GM18508 (cell line): ENCODE results near the gene PNPLA7.
"Not testable (repeated sequence)": the region's sequence is repeated elsewhere in the genome, so short reads cannot be mapped to it uniquely, and the experiment has no call there.

ENCODE experiments used
- ATAC-seq: cut with Tn5 transposase; IDR thresholded peaks from one replicate; pipeline ENCODE4 v1.9.1; 2021; ENCODE audit warnings: moderate number of reproducible peaks; ENCODE audit not compliant: insufficient read depth, unreplicated experiment

Gene PNPLA7

DNA sequence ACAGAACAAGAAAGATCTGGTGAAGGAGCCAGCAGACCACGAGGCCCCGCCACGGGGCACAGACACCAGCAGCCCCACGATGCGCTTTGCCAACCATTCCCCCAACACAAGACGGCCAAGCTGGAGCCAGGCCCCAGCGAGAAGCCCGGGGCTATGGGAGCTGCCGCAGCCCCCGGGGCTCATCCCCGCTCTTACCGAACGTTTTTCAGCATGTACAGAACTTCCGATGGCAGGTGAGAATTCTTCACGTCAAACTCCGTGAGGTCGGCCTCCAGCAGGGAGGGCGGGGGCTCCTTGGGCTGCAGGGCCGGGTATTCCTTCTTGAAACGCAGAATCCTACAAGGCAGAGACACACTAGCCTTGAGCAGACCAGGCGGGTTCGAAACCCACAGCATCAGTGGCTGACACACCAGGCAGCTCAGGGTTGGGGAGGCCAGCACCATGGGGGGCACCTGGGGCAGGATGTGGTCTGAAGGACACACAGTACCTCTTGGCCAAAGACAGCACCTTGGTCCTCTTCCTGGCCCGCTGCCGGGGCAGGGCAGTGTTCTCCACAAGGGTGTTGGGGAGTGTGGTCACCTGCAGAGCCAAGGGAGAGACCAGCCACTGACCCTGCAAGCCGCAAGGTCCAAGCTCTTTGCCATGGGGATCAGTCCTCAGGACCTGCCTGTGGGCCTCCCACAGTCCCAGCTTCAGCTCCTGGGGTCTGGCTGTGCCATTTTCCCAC is 6.8 kb downstream of the PNPLA7 start:
- ATAC-seq: no peak

DNA sequence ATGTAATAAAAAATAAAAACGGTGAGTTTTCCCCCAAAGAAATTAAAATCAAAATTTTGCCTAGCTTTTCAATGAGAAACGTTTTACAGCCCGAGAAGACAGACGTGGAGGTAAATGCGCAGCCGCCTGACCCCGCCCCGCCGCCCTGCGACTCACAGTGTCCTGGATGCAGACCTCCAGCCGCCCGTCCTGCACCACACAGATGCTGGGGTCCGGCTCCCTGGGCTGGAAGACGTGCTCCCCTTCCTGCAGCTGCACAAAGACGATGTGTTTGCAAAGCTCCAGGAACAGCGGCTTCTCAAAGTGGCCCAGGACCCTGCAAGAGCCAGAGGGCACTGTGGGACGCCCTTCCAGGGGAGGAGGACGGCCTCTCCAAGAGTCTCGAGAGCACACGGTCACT is 7.7 kb downstream of the PNPLA7 start:
- no peak for ATAC-seq

DNA sequence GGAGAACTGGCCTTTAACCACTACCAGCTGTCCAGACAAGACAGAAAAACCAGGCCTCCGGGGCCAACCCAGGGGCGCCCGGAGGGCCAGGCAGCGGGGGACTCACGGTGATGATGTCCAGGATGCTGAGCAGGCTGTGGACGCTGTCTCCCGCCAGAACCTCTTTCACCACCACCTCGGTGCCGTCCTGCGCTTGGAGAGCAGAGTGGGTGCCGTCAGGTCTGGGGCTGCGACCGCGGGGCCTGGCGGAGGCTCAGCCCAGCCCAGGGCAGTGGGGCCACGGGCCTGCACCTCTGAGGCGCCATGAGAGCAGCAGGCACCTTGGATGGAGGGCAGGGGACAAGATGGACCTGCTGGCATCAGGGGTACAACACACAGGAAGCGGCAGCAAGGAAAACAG is 9.7 kb downstream of the PNPLA7 start:
- ATAC-seq: no peak

DNA sequence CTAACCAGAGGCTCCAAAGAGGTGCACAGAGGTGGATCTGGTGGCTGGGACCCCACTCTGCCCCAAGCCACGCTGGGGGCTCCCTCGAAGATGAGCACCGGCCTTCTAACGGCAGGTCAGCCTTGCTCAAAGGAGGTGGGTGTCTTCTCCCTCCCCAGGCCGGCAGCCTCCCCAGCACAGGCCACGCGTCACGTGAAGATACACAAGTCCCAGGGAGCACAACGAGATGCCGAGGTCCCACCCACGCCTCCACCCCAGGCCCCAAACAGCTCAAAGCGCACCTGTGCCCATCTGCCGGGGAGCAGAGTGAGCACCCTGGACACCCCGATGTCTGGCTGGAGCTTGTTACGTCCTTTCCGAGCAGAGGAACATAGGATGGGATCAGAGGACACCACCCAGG is 12.1 kb downstream of the PNPLA7 start:
- no peak for ATAC-seq

DNA sequence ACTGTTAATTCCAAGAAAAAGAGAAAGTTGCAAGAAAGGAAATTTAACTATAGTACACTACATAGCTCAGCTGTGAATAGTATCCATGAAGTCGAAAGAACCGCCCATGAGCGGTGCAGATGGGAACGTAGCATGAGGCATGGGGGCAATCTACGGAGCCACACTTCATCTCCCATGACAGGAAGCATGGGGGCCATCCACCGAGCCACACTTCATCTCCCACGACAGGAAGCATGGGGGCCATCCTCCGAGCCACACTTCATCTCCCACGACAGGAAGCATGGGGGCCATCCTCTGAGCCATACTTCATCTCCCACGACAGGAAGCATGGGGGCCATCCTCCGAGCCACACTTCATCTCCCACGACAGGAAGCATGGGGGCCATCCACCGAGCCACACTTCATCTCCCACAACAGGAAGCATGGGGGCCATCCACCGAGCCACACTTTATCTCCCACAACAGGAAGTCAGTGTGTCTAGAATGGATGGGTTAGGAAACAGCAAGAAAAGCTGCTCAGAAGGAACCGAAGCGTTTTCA is 13.5 kb downstream of the PNPLA7 start:
- ATAC-seq: not testable (repeated sequence)

DNA sequence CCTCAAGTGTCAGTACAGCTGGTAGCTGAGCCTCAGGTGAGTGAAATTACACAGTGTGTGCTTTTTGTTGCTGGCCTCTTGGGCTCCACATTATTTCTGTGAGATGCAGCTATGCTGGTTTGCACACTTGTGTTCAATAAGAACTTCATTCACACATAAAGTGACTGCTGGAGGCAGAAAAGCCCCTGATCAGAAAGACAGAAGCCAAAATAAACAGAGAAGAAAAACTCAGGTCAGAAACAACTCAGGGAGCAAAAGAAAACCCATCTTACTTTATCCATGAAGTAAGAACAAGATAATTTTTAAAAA is 15.1 kb downstream of the PNPLA7 start:
- ATAC-seq: no peak

DNA sequence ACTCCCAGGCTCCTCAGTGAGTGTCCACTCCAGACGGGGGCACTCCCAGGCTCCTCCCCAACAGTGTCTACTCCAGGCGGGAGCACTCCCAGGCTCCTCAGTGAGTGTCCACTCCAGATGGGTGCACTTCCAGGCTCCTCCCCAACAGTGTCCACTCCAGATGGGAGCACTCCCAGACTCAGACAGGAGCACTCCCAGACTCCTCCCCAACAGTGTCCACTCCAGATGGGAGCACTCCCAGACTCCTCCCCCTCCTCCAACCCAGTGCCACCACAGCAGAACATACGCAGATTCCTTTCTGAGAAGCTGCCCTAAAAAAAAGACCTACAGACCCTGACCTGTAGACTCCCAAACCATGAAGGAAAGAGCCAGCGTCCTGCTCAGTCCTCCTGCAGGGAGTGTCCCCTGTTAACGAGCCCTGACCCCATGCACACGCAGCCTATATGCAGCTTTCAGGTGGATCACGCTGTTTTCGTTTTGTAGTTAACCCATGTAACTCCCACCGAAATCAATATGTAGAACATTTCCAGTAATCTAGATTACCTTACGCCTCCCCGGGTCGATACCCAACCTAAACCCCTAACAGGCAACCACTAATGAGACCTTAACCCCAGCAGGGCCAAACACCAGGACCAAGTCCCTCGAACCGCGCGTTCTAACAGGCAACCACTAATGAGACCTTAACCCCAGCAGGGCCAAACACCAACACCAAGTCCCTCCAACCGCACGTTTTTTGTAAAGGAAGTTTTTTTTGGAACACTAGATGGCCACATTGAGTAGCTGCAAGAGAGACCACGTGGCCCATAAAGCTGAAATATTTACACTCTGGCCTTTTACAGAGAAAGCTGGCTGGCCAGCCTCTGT is 15.7 kb downstream of the PNPLA7 start:
- ATAC-seq: no peak

DNA sequence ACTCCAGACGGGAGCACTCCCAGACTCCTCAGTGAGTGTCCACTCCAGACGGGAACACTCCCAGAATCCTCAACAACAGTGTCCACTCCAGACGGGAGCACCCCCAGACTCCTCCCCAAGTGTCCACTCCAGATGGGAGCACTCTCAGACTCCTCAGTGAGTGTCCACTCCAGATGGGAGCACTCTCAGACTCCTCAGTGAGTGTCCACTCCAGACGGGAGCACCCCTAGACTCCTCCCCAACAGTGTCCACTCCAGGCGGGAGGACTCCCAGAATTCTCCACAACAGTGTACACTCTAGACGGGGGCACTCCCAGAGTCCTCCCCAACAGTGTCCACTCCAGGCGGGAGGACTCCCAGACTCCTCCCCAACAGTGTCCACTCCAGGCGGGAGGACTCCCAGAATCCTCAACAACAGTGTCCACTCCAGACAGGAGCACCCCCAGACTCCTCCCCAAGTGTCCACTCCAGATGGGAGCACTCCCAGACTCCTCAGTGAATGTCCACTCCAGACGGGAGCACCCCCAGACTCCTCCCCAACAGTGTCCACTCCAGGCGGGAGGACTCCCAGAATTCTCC is 17.2 kb downstream of the PNPLA7 start:
- not testable (repeated sequence) for ATAC-seq

DNA sequence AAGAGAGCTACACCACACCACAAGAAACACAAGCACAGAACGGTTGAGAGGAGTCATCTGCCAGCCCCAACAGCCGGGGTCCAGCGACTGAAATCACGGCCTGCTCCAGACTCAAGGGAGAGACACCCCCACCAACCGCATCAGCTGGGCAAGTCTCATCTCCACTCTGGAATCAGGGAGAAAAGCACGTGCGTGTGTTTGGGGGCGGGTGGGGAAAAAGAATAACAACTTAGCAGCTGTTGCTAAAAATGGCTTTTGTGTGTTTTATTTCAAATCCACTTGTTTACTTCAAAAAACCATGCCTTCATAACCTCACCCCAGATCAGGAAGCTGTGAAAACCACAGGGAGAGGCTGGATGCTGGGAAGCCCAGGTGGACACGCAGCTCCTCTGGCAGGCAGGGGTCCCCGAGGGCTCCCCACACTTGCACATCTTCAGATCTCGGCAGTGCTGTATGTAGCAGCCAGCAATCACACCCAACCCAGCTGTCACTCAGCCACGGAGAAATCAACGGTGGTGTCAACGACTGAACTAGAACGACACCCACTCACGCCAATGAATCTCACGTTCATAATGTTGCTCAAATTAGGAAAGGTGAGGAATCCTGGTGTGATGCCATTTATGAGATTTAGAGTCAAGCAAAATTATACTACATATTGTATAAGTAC is 19.0 kb downstream of the PNPLA7 start:
- ATAC-seq: no peak

DNA sequence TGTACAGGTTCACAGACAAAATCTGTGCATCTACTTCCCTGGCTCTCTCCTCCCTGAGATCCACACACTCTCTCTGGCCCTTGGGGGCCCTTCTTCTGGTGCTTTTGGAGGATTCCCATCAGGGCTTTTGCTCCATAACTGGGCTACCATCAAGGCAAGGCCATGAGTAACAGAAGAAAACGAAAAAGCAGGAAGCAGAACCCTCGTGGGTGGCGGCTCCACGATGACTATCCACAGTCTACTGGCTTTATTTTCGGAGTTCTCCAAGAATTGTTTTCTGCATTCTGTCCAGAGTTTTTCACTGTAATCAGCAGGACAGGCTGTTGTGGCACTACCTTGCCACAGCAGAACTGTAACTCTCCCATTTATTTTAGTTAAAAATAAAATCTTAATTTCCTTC is 19.9 kb downstream of the PNPLA7 start:
- ATAC-seq: no peak

DNA sequence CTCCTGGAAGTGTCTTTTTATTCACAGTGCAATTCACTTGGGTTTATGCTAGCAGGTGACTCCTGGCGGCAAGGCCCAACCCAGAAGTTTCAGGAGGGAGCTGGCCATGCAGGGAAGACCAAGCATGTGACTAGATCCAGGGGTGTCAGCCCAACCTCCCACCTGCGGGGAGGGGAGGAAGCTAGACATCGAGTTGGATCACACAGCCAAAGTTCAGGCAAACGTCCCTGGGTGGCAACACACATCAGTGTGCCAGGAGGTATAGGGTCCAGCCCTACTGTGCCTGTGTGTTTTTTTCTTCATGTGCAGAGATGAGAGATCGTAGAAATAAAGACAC is 25.3 kb downstream of the PNPLA7 start:
- no peak for ATAC-seq

DNA sequence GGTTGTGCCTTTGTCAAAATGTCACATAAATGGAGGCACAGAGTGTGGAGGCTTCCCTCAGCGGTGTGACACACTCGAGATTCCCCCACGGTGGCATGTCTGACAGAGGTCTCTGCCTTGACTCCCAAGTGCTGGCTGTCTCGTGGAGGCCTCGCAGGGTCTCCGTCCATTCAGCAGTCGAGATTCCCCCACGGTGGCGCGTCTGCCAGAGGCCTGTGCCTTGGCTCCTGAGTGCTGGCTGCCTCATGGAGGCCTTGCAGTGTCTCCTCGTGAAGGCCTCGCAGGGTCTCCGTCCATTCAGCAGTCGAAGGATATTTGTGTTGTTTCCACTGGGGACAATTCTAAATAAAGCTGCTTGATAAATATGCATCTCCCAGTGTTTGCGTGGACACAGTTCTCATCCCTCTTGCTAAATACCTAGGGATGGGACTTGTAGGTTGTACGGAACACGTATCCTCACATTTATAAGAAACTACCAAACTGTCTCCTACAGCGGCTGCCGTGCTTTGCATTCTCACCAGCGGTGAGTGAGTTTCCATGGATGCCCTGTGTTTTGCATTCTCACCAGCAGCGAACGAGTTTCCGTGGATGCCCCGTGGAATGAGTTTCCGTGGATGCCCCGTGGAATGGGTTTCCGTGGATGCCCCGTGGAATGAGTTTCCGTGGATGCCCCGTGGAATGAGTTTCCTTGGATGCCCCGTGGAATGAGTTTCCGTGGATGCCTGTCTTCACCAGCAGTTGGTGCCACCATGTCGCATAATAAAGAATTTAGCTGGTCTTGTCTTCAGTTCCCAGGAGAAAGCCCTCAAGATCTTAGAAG is 25.8 kb downstream of the PNPLA7 start:
- no peak for ATAC-seq

DNA sequence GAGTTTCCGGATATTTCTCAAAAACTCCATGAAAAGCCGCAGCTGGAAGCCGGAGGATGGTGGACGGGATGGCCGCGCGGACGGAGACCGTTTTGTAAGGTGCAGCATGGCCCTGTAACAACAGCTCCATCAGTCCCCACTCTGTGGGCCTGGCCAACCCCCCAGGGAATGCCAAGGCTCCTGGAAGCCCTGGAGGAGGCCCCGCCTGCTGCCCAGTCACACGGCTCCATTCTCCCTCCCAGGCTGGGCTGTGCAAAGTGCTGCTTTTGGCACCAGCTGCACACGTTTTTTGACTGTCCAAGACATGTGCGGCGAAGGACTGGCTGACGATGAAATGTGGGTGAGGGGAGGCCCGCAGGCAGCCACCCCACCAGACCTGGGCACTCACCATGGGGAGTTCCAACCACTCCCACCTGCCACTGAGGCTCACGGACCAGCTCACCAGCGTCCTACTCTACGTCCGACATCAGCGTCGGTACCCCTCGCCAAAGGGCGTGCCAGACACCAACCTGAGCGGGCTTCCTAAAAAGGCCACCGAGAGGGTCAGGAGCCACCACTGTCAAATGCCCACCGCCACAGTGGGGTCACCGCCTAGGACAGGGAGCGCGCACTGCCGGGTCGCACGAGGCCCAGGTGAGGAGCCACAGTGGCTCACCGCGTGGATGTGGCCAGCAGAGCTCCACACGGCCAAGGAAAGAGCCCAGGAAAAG is 27.3 kb downstream of the PNPLA7 start:
- ATAC-seq: no peak

DNA sequence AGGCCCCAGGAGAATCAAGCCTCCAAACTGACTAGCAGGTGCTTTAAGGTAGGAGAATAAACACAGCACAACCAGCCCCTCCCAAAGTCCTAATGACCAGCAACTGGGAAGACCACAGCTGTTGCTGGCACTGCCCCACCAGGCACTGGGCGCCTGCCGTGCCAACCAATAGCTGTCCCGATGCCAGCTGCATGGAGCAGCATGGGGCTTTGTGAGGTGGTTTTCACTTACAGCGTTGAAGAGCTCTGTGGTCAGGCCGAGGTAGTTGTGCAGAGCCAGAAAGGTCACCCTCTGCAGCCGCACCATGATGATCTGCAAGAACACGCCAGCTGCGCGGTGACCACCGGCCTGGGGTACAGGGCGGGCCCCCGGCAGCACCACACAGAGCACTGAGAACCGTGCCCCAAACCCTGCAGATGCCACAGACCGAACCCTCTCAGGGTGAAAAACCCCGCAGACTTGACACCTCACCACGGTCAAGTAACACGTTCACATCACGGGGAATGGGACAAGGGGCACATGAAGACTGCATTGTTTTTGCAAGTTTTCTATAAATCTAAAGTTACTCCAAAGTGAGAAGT is 28.7 kb downstream of the PNPLA7 start:
- no peak for ATAC-seq

DNA sequence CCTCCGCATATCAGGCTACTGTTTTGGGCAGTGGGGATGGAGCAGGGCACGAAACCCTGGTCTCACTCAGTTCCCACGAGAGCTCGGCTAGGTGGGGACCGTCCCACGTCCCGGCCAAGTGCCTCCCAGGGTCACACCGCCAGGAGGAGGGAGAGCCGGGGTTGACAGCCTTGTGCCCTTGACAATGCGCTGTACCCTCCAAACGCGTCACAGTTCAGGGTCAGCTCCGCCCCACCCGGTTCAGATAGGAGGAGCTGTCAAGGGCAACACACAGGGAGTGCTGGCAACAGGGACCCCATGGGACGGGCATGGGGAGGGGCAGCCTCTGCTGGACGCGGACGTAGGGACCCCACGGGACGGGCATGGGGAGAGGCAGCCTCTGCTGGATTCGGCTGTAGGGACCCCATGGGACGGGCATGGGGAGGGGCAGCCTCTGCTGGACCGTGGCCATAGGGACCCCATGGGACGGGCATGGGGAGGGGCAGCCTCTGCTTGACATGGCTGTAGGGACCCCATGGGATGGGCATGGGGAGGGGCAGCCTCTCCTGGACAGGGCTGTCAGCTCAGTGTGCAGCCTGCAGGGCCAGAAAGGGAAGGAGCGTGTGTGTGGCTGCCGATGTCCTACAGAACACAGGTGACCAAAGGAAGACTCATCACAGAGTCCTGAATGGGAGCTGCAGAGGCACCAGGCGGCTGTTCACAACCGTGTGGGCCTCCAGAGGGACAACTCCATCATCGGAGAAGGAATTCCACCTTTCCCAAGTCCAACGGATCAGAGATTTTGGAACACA is 29.4 kb downstream of the PNPLA7 start:
- no peak for ATAC-seq

DNA sequence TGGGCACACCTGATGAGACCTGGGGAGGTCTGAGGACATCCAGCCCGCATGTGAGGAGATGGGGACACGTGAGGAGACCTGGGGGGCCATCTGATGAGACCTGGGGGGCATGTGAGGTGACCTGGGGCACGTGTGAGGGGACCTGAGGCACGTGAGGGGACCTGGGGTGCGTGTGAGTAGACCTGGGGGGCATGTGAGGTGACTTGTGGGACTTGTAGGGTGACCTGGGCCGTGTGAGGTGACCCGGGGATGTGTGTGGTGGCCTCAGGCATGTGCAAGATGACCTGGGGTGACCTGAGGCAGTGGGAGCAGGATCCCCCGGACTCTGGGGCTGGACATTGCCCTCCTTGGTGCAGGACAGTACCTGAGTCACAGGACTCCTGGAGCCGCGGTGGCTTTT is 30.6 kb downstream of the PNPLA7 start:
- ATAC-seq: no peak

DNA sequence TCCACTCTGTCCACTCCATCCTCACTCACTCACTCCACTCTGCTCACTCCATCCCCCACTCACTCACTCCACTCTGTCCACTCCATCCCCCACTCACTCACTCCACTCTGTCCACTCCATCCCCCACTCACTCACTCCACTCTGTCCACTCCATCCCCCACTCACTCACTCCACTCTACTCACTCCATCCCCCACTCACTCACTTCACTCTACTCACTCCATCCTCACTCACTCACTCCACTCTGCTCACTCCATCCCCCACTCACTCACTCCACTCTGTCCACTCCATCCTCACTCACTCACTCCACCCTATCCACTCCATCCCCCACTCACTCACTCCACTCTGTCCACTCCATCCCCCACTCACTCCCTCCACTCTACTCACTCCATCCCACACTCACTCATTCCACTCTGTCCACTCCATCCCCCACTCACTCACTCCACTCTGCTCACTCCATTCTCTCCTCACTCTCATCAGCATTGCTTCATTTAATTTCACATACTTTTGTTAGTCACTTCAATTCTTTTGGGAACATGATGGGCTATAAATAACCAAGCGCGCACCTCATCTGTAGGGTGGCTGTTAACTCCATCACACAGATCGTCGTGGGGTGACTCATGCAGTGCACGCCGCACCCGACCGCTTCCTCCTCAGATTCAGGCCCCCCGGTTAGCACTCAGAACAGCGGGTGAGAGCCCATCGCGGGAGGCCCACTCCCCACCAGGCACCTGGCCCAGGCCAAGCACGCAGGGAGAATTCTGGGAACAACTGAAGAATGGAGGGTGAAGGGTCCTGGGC is 31.3 kb downstream of the PNPLA7 start:
- ATAC-seq: not testable (repeated sequence)
